K562 (cell line): ENCODE results near the gene DELE1. TPM values are rescaled to one million over a fixed set of nuclear protein-coding genes. Genes with fewer than 3 reads are reported as not detected.

Experiments used
- HMGN3 ChIP-seq: IDR thresholded peaks from 2 replicates; pipeline ENCODE4 v1.6.1; 2011; ENCODE audit warnings: borderline replicate concordance, low read depth, mild to moderate bottlenecking, mixed read lengths, low read length; ENCODE audit not compliant: insufficient read length; ENCODE audit errors: extremely low read depth
- RBFOX2 ChIP-seq: fragments of 200-400 bp; formaldehyde crosslinking; IDR thresholded peaks from 2 replicates; pipeline ENCODE4 v1.6.1; 2017; ENCODE audit warnings: low read depth, mild to moderate bottlenecking, low read length, moderate library complexity
- RNF2 ChIP-seq: sonication (generic); IDR thresholded peaks from 2 replicates; pipeline ENCODE4 v1.6.1; 2016
- SMARCE1 ChIP-seq: fragments of 450-650 bp; IDR thresholded peaks from 2 replicates; pipeline ENCODE4 v1.7.1; 2016; ENCODE audit warnings: mild to moderate bottlenecking
- ZBTB7A ChIP-seq: IDR thresholded peaks from 2 replicates; pipeline ENCODE4 v1.6.1; 2011; ENCODE audit warnings: low read depth, mild to moderate bottlenecking, low read length, moderate library complexity, borderline replicate concordance; ENCODE audit not compliant: control insufficient read depth
- polyA plus RNA-seq, 8 experiments: library from polyadenylated mRNA; depleted of rRNA in 4 of 8; stranded (reverse) in 5 of 8; unstranded in 3 of 8; fragments of >200 nt; fragmentation: Nextera tagmentation in 2 of 8; fragmentation: Illumina TruSeq in 1 of 8; extraction: Ambion mirVana in 2 of 8; extraction: Trizol in 1 of 8; gene quantifications; 2 replicates each; pipeline versions ENCODE4 v1.2.1 to v1.2.3, GENCODE V29; 2011 to 2014; ENCODE audit warnings: inconsistent platforms in 1 of 8, missing spikeins in 1 of 8
- total RNA-seq, 7 experiments: library from RNA; depleted of rRNA in 6 of 7; stranded (reverse); fragments of >200 nt in 6 of 7; fragmentation: Illumina TruSeq in 2 of 7; extraction: Trizol in 2 of 7; gene quantifications; 2 replicates each; pipeline versions ENCODE4 v1.2.1 to v1.2.3, GENCODE V29; 2011 to 2021; ENCODE audit warnings: low replicate concordance in 1 of 7
- TF ChIP-seq, protein P1 (sequence below): sonication (generic); formaldehyde crosslinking; IDR thresholded peaks from 2 replicates; pipeline ENCODE4 v1.8.0; 2022; ENCODE audit warnings: missing genetic modification reagents, mild to moderate bottlenecking, borderline replicate concordance
- TF ChIP-seq, protein P2 (sequence below), 3 experiments: fragments of 200-800 bp in 1 of 3; sonication (Bioruptor generic) in 1 of 3; sonication (generic) in 1 of 3; formaldehyde crosslinking in 1 of 3; IDR thresholded peaks; 2 replicates each; pipeline versions ENCODE4 v1.6.1 to v1.8.0; 2016 to 2022; ENCODE audit warnings: mild to moderate bottlenecking in 2 of 3, missing compliant biosample characterization in 2 of 3, missing genetic modification characterization in 2 of 3, missing genetic modification reagents in 1 of 3
- TF ChIP-seq, protein P3 (sequence below): sonication (generic); formaldehyde crosslinking; IDR thresholded peaks from 2 replicates; pipeline ENCODE4 v1.8.0; 2022; ENCODE audit warnings: missing genetic modification reagents, mild to moderate bottlenecking, moderate library complexity, borderline replicate concordance

The DELE1 gene
- total and polyA plus RNA-seq, 9 of the 15 experiments (the other 6 are each of a cell fraction or from before 2014, with no cell fraction given) = 16.6 to 74.4 (median 49.8) TPM

DNA sequence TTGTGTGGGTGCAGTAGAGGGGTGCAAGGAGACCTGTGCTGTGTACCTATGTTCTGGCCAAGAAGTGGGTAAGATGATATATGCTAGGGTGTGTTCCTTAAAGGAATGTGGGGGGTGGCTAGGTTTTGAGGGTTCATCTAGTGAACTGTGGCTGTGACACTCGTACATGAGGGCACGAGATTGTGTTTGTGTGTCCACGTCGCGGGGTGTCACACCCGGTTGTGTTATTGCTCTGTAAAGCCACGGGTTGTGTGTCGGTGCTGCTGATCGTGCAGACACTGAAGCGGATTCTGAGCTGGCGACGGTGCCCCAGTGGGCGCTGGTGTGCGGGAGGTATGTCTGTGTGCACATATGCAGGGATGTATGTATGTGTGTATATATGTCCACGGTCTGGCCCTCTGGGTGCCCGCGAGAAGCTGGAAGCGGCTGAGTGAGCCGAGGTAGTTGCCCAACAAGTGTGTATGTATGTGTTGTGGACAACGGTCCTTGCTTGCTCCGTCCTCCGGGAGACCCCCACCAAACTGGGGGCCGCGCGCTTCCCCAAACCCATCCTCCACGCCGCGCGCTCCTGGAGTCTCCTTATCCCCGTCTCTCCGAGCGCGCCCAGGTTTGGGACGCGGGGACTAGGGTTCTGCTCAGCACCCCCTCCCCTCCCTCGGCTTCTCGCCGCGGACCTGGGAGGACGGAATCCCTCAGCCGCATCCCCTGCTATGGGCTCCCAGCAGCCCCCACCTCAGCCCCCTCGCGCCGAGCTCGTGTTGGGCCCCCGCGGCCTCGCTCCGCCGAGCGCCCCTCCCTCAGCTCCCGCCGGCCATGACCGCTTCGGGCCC lies 46.1 kb upstream of the DELE1 start (continued):
- TF ChIP-seq, protein P1, sequence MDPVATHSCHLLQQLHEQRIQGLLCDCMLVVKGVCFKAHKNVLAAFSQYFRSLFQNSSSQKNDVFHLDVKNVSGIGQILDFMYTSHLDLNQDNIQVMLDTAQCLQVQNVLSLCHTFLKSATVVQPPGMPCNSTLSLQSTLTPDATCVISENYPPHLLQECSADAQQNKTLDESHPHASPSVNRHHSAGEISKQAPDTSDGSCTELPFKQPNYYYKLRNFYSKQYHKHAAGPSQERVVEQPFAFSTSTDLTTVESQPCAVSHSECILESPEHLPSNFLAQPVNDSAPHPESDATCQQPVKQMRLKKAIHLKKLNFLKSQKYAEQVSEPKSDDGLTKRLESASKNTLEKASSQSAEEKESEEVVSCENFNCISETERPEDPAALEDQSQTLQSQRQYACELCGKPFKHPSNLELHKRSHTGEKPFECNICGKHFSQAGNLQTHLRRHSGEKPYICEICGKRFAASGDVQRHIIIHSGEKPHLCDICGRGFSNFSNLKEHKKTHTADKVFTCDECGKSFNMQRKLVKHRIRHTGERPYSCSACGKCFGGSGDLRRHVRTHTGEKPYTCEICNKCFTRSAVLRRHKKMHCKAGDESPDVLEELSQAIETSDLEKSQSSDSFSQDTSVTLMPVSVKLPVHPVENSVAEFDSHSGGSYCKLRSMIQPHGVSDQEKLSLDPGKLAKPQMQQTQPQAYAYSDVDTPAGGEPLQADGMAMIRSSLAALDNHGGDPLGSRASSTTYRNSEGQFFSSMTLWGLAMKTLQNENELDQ (CRISPR knock-in tag) = no peak
- TF ChIP-seq SMARCE1 (no peak), ZBTB7A (peak; percentile 61; the same call in 1 of the 2 replicates), RBFOX2 (peak; percentile 50; the same call in 1 of the 2 replicates), HMGN3 (no peak), RNF2 (0 out of 2 replicates have a peak, but pooled peaks have one; percentile 9)
- TF ChIP-seq, protein P2, sequence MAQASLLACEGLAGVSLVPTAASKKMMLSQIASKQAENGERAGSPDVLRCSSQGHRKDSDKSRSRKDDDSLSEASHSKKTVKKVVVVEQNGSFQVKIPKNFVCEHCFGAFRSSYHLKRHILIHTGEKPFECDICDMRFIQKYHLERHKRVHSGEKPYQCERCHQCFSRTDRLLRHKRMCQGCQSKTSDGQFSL (CRISPR knock-in tag; IDR thresholded peaks at IDR 0.05) = no peak; the same call in 1 of the 2 replicates
- TF ChIP-seq, protein P2 (tag; IDR thresholded peaks at IDR 0.05) = no peak
- TF ChIP-seq, protein P3, sequence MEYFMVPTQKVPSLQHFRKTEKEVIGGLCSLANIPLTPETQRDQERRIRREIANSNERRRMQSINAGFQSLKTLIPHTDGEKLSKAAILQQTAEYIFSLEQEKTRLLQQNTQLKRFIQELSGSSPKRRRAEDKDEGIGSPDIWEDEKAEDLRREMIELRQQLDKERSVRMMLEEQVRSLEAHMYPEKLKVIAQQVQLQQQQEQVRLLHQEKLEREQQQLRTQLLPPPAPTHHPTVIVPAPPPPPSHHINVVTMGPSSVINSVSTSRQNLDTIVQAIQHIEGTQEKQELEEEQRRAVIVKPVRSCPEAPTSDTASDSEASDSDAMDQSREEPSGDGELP (CRISPR knock-in tag) = 0 out of 2 replicates have a peak, but pooled peaks have one; percentile 20
